Fibroblast of skin of back (primary cell): Measurements from ENCODE around the gene AP1G2.

ENCODE experiments used
- DNase-seq: peaks from one replicate; pipeline ENCODE4 v3.0.0-alpha.2; 2013

The AP1G2 gene

DNA sequence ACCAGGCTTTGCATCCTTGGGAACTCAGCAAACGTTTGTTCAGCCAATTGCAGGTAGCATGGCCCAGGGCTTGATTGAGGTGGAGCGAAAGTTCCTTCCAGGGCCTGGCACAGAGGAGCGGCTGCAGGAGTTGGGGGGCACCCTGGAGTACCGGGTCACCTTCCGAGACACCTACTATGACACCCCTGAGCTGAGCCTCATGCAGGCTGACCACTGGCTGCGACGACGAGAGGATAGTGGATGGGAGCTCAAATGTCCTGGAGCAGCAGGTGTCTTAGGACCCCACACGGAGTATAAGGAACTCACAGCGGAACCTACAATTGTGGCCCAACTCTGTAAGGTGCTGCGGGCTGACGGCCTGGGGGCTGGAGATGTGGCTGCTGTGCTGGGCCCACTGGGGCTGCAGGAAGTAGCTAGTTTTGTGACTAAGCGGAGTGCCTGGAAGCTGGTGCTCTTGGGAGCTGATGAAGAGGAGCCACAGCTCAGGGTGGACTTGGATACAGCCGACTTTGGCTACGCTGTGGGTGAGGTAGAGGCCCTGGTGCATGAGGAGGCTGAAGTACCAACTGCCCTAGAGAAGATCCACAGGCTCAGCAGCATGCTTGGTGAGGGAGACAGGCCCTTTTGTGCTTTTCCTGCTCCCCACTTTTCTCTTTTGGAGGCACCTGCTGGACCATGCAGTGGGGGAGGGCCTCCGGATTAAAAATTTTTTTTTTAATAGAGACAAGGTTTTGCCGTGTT is 10.7 kb downstream of the AP1G2 start:
- DNase-seq, result no peak

DNA sequence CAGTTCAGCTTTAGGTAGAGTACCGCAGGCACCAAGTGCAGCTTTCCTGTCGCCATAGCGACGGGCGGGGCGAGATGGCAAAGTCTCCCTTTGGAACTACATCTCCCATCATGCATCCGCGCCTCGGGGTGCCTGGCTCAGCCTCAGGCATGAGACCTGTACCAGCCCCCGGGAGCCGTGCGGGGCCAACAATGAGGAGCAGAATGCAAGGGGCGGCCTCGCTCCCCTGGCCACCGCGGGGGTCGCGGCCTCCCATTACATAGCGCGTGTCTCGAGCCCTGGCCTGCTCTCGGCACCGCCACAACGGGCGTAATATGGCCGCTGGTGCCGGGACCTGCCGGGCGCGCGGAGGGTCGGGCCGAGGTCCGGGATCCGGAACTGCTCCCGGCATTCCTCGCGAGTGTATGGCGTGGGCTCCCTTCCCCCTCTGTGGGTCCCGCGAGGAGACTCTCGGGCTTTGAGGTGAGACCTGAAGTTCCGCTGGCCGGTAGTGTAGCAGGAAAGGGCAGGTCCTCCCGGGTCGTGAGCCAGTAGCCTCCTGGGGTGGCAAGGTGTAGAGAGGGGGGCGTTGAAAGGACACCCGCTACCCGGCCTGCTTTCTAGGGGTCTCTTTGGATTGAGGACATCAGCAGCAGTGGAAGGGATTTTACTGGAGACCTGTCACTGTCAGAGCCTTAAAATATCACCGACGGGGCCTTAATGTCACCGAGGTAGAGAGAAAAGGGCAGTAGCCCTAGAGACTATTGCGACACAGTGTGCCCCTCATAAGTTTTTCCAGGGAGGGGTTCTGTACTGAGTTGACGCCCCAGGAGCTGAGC is 11.5 kb downstream of the AP1G2 start, which contains the start of gene THTPA:
TSS of gene THTPA (plus strand) at position 390 of the 818 bp plus-strand sequence. CDS start 487 bp downstream, outside the sequence.
- peak; percentile 92 for DNase-seq

DNA sequence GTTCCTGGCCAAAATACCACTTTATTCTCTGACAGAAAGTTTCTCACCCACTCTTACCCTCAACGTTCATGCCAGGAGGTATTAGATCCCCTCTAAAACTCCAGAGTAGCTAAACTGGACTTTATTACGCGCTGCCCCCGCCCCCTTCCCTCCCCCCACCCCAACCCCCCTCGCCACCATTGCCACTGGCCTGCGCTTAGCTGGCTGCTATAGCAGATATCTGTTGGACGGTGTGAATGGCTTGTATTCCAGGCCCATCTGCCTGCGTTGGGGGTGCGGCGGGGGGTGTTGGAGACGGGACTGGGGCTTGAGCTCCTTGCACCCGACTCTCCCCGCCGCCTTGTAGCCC is 12.1 kb downstream of the AP1G2 start:
- DNase-seq, result no peak

DNA sequence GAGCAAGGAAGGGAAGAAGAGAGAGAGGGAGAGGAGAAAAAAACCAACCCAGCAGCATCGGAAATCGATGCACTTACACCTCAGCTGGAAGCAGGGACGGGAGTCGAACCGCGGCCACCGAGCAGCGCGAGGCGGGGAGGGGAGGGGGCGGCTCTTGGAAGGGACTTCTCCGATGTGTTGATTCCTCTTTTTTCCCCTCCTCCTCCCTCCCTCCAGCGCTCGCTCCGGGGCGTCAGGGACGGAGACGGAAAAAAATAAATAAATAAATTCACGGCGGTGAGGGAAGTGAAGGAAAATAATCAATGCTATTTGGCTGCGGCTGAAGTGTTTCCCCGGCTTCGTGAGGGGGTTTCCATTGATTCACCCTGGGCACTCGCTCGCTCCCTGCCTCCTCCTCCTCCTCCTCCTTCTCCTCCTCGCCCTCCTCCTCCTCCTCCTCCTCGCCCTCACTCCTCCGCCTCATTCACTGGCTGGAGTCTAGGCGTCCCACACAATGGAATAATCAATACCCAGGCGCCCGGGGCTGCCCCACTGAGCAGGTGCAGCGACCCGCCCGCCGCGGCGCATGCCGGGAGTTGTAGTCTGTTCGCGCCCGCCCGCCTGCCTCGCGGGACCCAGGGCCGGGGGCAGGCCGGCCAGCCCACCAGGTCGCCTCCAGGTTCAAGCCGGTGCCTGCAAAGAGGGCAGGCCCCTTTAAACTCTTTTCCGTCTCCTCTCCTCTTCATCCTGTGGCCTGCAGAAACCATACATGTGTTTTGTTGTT is 16.1 kb downstream of the AP1G2 start, which contains the start of gene ZFHX2:
TSS of gene ZFHX2 (minus strand) at position 500 of the 763 bp plus-strand sequence. CDS start 16,440 bp downstream, outside the sequence.
- peak; percentile 71 for DNase-seq

DNA sequence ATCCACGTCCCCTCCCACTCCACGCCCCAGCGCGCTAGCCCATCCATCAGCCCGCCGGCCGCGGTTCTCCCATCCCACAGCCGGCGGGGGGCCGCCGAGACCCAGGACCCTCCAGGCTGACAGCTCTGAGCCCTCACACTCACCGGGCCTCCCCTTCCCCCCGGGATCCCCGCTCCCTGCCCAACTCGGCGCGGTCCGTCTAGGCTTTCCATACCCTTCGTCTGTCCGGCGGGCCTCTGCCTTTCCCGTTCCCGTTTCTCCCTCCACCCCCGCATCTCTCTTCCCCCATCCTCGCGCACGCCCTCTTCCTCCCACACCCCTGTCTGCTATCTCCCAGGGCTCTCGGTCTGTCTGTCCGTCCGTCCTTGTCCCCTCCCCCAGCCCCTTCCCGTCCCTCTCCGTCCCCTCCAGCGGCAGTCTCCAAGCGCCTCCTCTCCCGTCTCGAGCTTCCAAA is 16.8 kb downstream of the AP1G2 start:
- no peak for DNase-seq

DNA sequence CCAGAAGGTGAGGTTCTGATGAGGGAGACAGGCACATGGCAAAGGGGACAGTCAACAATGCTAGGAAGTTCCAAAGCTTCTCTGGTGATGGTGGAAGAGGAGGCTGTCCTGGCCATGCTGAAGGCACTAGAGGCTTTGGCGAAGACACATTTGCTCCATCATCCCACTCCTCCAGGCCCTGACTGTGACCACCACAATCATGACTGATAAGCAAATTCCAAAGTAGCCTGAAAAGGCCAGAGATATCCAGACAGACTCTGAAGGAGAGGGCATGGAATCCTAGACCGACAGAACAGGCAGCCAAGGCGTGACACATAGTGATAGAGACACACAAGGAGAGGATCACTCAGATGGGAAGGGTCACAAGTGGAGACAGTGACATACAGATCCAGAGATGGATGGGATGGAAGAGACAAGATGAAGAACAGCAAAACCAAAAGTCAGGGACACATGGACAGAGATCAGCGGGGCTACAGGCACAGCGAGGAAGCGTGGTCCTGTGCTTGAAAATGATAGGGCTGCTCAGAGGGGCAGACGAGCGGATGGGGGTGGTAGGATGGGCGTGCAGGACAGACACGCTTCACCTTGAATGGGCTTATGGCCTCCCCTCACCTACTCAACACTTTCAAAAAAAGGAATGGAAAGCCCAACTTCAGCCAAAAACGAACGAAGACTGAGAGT is 17.3 kb downstream of the AP1G2 start:
- no peak for DNase-seq

DNA sequence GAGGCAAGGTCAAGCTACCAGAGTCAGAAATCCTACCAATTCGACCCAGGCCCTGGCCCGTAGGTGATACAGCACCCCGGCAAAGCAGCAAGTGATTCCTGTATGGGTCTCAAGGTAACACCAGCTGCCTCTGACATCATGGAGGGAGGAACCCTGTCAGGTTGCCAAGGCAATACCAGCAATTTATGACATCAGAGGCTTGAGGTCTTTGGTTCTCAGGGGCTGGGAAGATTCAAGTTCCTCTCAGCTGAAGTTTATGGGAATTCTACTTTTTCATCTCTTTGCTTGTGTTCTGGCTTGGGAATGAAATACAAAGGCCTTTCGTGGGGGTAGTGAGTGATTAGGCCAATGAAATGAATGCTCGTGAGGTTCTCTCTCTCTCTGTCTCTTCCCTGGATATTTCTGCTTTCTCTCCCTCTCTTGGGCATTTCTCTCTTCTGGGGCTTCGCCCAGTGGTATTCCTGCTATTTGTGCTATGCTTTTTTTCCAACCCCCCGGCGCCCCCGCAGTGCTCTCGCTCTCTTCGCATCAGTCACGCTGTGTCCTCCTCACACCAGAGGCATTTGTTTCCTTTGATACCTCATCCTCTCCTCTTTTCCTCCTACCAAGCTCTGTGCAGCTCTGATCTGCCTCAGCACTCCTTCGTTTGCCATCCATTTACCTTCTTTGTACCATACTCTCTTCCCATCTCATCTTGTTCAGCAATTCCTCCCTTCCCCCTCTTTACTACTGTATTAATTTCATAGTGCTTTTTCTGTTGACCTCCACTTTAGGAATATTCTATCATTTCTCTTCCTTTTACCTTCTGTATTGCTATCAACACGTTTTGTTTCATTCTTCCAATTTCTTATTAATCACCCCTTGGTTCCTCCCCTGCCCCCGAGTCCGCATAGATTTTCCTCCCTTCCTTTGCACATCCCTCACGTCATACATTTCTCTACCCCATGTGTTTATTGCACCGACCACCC is 19.0 kb downstream of the AP1G2 start:
- DNase-seq, result peak; percentile 92

DNA sequence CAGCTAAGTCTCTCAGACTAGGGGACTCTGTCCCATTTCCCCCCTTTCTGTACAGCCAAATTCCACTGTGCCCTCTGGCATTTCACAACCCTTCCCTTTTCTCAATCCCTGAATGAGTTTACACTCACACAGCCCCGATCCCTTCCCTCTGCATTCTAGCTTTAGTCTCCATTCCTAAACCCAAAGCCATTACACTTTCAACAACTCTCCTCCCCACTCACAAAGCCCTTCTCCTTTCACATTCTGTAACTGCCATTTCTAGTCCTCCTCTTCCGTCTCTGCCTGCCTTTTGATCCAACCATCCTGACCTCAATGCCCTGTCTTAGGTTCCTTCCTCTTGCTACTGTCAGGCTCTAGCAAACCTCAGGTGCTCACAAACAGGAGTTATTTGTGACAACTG is 19.7 kb downstream of the AP1G2 start:
- no peak for DNase-seq

DNA sequence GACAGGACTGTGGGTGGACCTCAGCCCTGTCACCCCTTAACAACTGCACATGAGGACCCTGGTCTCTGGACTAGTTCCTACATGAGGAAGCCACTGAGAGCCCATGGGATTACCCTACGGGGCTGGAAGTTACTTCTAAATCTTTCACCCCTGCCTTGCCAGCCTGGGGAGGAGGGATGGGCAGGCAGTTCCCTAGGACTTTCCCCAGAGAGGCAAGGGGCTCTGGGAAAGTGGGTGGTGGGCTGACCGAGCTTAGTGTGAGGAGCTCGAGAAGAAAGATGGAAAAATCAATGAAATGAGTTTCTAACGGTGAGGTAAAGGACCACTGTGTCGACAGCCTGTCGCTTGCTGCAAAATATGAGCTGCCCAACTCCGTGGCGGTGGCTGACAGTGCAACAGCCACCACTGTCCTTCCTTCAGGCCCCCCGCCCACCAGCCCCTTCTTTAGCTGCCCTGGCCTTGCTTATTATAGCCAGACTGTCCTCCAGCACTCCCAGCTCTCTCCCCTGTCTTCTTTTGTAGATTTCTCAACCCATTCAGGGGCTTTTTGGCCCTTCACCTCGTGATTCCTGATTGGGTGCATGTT is 21.0 kb downstream of the AP1G2 start:
- DNase-seq, result no peak

DNA sequence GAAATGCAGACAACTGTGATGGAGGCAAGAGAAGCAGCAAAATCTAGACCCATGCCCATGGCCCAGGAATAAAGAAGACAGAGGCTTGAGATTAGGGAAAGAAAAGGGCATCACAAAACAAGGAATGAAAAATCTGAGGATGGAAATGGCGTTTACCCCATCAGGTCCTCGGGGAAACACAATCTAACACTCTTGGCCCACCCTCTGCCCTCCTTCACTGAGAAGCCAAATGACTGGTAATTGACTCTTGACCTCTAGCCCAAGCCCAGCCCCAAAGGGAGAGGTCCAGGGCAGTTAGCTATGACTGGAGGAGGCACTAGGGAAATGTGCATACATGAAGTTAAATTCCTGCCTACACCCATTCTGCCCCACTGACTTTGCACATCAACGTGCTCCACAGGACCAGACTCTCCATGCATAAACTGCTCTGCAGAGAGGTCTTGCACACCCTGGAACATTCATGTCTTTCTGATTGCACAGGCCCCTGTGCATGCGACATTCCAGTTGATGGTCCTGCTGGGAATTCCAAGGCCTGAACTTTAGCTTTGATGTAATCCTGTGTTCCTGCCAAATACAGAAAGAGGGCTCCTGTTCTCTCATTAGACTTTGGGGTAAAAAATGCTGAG is 21.7 kb downstream of the AP1G2 start:
- no peak for DNase-seq

DNA sequence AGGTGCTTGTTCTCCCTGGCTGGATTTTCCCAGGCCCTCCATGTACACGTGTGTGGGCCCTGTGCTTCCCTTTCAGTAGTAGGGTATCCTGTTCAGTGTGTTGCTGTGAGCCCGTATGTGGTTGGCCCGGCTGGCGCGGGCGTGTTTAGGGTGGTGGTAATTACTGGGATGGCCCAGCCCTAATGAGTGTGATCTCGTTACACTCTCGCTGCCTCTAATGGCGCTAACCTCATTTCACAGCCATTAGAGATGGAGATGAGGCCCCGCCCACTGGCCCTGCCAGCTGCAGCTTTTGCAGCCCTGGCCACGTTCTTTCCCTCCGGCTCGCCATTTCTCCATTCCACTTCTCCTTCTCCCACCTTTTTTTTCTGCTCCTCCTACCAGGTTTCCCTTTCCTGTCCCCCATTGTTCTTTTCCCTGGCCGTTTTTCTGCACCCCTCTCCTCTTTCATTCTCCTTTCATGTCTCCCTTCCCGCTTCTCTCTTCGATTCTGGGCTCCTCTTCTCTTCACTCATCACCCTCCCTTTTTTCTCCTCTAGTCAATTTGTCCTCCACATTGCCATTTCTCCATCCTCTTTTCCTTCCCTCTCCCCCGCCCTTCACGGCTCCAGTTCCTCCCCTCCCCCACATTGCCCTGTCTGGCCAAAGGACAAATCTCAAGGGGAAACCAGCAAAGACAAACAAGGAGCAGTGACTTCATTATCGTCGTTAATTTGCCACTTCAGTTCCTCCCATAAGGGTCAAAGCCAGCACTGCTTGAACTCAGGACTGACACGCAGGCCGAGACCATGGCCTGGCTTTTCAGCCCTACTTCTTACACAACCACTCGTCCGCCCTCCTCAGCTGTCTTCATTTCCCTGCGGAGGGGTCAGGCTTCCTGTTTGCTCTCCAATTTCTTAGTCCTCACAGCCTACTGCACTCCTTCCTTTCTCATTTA is 22.8 kb downstream of the AP1G2 start:
- no peak for DNase-seq

DNA sequence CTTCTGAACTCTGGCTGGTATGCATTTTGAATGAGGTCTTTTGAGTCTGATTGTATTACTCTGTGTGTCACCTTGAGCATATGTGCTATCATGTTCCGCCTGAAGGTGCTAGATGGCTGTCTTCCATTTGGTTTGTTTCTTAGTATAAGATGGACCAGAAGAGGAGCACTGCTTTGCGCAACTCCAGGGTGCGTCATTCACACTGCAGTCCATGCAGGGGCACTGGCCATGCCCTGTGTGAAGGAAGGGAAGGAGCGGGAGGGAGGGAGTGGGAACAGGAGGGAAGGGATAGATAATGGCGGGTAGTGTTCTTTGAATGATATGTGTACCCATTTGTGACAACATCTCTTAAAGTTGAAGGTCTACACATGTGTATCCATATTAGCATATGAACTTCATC is 24.2 kb downstream of the AP1G2 start:
- no peak for DNase-seq

DNA sequence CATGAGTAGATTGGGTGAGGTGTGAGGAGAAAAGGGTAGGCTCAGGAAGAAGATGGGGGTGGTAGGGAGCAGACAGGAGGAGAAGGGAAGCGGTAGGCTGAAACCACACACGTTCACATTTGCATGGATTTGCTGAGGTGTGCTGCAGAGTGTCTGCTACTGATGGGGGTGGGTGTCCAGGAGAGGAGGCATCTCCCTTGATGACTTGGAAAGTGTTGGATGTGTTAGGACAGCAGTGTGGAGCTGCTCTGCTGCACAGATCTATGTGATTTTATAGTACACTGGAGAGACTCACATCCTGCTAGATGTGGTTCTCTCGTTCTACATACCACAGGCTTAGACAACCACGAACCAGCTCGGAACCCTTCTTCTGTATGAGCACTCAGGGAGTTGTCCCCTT is 25.3 kb downstream of the AP1G2 start:
- no peak for DNase-seq

DNA sequence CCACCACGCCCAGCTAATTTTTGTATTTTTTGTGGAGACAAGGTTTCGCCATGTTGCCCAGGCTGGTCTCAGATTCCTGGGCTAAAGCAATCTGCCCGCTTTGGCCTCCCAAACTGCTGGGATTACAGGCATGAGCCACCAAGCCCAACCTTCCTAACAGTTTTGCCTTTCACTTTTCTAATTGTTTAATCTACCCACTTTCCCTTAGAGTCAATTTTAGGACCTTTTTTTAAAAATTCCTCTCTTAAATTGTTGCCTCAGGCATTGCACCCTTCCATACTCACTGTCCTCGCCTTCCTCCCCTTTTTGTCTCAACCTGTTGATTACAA is 27.5 kb downstream of the AP1G2 start:
- no peak for DNase-seq

DNA sequence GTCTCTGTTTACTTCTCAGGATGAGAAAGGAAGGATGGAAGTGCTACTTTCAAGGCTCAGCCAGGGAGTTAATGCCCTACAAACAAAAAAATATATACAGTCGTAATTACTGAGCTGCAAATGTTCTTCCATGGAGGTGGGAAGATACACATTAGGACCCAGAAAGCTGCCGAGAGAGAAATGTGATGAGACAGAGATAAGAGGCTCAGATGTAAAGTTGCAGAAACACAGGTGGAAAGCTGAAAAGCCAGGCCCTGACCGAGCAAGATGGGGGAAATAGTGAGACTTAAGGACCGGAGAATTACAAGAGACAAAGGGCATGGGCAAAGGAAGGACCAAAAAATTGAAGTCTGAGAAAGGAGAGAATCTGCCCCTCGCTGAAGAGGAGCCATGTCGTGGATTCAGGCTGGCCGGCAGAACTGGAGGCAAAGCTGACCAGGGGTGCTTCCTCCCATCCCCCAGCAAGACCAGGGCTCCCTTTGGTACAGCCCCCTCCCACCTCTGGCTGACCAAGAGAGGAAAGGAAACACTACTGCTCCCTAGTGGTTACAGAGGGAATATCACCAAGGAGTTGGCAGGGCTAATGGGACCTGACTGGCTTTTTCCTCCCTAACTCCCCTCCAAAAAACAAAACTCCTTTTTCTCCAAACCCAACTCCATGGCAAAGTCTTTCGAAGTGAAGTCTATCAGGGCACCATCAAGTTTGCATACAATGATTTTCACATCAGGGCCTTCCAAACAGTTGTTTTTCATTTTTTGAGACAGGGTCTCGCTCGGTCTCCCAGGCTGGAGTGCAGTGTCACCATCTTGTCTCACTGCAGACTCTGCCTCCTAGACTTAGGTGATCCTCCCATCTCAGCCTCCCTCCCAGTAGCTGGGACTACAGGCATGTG is 28.1 kb downstream of the AP1G2 start:
- peak; percentile 45 for DNase-seq

DNA sequence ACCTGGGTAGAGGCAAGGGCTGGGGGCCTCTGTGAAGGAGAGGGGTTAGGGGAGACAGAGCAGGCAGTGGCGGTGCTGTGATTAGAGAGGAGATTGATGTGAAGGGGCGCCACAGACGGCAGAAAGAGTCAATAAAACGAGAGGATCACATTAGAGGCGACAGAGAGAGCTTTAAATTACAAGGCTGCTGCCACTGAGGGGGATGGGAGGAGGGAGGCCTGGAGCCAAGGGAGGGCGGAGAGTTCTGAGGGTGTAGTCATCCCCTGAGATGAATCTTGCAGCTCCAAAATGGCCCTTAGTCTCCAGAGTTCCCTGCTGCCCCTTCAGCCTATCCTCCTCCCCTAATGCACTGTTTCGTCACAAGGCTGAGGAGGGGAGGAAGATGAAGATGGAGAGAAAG is 28.8 kb downstream of the AP1G2 start:
- peak; percentile 38 for DNase-seq

DNA sequence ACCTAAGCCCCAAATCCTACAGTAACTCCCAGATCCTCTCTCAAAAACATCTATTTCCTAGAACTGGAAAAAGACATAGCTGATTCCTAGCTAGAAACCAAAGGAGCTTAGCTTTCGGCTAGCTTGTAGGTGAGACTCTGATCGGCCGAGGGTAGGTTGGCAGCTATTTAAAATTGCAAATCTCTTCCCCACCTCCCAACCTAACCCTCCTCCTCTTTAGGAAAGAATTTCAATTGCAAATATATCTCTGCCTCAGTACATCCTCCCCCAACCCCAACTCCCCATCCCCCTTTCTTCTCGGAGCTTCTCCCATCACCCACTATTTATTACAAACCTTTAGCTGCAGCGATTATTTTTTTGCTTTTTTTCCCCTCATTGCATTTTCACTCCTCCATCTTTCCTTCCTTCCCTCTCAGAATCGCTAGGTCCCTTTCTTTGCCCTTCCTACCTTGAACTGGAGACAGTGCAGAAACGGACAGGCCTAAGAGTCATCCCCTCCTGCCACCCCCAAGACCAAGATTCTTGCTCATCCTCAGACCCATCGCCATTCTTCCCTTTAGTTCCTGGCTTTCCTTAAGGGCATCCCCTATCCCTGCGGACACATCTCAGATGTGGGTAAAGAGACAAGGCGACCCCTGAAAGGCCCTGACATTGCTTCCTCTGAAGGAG is 29.4 kb downstream of the AP1G2 start:
- no peak for DNase-seq
